GM12875 (cell line): ENCODE measurements around the gene PDE10A.
"Not testable (repeated sequence)": the region's sequence is repeated elsewhere in the genome, so short reads cannot be mapped to it uniquely, and the experiment has no call there.

Experiments used
- H3K4me3 ChIP-seq: one replicate; pipeline ENCODE4 v1.5.1; 2011; ENCODE audit warnings: low read depth, low read length, control low read depth
- TF ChIP-seq, protein P1 (sequence below): IDR thresholded peaks from 2 replicates; pipeline ENCODE4 v1.5.1; 2011; ENCODE audit warnings: low read depth, mild to moderate bottlenecking, control low read depth, inconsistent platforms, low read length, moderate library complexity, borderline replicate concordance; ENCODE audit not compliant: insufficient read depth

Gene PDE10A

DNA sequence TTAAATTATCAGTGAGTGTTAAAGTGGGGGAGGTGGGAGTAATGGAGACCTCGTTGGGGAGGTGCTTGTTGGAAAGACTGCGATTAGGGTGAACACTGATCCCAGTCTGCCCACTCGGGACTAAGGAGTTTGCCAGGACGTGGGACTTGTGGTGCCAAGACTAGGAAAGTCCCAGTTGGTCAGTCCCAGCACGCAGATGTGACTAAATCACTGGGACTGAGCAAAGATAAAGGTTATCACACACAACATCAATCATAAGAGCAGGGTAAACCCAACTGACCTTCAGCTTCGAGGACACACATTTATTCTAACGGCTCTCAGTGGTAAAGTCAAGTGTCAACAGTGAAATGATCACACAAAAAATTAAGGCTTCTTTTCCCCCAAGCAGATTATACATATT, 45.5 kb downstream of the PDE10A start:
- TF ChIP-seq, protein P1, sequence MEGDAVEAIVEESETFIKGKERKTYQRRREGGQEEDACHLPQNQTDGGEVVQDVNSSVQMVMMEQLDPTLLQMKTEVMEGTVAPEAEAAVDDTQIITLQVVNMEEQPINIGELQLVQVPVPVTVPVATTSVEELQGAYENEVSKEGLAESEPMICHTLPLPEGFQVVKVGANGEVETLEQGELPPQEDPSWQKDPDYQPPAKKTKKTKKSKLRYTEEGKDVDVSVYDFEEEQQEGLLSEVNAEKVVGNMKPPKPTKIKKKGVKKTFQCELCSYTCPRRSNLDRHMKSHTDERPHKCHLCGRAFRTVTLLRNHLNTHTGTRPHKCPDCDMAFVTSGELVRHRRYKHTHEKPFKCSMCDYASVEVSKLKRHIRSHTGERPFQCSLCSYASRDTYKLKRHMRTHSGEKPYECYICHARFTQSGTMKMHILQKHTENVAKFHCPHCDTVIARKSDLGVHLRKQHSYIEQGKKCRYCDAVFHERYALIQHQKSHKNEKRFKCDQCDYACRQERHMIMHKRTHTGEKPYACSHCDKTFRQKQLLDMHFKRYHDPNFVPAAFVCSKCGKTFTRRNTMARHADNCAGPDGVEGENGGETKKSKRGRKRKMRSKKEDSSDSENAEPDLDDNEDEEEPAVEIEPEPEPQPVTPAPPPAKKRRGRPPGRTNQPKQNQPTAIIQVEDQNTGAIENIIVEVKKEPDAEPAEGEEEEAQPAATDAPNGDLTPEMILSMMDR, result no peak
- H3K4me3 ChIP-seq, result no peak overlapping the region

DNA sequence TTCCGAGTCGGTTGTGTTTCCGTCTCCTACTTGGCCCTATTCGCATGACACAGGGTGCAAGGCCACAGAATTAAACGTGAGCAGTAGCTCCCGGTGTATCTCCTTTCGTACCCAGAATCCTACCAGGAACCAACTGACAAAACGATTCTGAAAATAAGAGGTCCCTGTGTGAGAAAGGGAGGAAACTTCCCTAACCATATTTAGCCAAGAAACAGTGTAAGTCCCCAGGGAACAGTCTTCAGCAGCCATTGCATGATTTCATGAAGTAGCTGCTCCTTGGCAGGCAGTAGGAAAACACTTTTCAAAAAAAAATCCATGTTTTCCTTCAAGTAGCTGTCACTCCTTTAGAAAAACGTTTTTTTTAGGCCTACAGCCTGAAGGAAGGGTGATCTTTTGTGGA, 46.9 kb downstream of the PDE10A start:
- TF ChIP-seq, protein P1, result no peak
- no peak overlapping the region for H3K4me3 ChIP-seq

DNA sequence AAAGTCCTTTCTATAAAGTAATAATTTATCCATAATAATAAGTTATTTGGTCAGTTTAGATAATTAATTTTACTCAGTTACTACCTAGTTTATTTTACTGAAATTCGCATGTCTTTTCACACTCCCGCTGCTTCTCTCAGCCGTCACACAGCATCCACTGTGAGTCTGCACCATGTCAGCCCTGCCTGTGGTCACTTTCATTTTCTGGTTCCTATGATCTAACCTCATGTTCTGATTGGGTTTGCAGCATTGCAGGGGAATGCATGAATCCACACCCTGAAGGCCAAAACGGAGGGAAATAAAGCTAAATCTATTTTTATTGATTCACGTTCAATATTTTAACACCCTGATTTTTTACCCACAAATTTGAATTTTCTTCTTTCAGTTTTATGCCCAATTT, 47.4 kb downstream of the PDE10A start:
- no peak overlapping the region for H3K4me3 ChIP-seq
- TF ChIP-seq, protein P1, result no peak

DNA sequence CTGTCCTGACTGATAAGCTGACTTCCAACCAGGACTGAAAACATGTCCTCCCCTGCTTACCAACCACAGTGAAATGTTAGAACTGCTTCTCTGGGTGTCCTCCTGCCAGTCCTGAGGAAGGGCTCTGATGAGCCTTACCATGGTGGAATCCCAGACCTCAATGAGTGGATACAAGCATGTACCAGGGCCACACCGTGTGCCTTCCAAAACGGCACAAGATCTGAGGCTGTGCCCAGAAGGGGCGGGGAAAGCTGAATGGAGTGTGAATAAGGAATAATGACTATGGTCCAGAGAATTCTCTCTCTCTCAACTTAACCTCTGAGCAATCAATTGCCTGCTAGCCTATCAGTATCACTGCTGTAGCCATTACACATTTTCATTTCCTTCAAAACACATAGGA, 51.7 kb downstream of the PDE10A start:
- TF ChIP-seq, protein P1, result no peak

DNA sequence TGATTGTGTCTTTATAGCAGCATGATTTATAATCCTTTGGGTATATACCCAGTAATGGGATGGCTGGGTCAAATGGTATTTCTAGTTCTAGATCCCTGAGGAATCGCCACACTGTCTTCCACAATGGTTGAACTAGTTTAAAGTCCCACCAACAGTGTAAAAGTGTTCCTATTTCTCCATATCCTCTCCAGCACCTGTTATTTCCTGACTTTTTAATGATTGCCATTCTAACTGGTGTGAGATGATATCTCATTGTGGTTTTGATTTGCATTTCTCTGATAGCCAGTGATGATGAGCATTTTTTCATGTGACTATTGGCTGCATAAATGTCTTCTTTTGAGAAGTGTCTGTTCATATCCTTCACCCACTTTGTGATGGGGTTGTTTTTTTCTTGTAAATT, 54.5 kb downstream of the PDE10A start:
- H3K4me3 ChIP-seq, result not testable (repeated sequence)

More for the DNA sequence above, 51.7 kb downstream of the PDE10A start:
- H3K4me3 ChIP-seq, result no peak overlapping the region

DNA sequence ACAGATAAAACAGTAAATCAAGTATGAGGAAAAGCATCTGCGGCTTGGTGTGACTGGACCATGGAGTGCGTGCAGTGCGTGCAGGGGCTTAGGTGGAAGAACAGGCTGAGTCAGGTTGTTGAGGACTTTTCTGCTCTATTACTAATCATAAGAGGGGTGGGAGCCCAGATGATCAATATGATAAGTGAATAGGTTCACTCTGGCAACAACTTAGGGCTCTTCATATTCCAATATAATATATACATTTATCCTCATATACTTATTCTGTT, 56.4 kb downstream of the PDE10A start:
- TF ChIP-seq, protein P1, result no peak

DNA sequence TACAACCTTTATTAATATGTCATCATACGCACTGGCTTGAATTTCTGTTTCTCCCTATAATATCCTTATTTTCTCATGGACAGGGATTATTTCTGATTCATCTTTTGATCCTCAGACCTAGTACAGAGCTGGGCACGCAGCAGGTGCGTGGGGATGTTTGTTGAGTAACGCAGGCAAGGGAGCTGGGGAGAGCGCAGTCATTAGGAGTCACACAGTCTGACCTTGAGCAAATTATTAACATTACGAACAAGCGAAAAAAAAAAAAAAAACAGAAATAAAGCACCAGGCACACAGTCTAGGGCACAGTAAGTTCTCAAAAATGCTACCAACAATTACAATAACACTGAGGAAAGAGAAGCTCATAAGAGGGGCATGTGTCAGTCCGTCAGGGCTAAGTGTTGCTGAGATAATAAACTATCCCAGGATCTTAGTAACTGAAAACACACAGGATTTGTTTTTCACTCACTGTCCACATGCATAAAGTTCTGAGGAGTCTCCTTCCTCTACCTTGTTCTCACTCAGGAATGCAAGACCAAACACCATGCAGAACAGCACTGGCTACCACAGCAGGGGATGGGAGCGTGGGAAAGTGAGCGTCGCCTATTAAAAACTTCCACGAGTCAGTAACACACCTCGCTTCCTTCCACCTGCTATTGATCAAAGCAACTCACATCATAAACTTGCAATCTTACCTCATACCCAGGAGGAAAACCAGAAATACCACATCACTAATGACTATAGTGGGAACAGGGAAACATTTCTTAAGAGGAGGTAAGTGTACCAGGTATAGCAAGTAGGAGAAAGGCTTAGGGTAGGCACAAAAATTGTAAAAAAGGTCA, 56.9 kb downstream of the PDE10A start:
- TF ChIP-seq, protein P1, result no peak
- H3K4me3 ChIP-seq, result no peak overlapping the region

More for the DNA sequence above, 56.4 kb downstream of the PDE10A start:
- no peak overlapping the region for H3K4me3 ChIP-seq
